GM18873 (cell line): Measurements from ENCODE around the gene ATP5MG.
"Not testable (repeated sequence)": the region's sequence is repeated elsewhere in the genome, so short reads cannot be mapped to it uniquely, and the experiment has no call there.

Experiments used
- ATAC-seq: cut with Tn5 transposase; IDR thresholded peaks from one replicate; pipeline ENCODE4 v1.9.1; 2021; ENCODE audit warnings: mild to moderate bottlenecking, moderate library complexity, moderate number of reproducible peaks; ENCODE audit not compliant: unreplicated experiment, low FRiP score

The ATP5MG gene

GRCh38 chr11:118406599-118407166, 5.3 kb downstream of the ATP5MG start:
- no peak for ATAC-seq

- ATAC-seq, result peak; percentile 65
Measured at GRCh38 chr11:118410055-118410745, 8.8 kb downstream of the ATP5MG start.

GRCh38 chr11:118411530-118411929, 10.1 kb downstream of the ATP5MG start:
- no peak for ATAC-seq

- no peak for ATAC-seq
Measured at GRCh38 chr11:118412921-118413320, 11.5 kb downstream of the ATP5MG start.

- no peak for ATAC-seq
Measured at GRCh38 chr11:118415062-118415738, 13.8 kb downstream of the ATP5MG start.

GRCh38 chr11:118415739-118416068, 14.3 kb downstream of the ATP5MG start:
- no peak for ATAC-seq

- not testable (repeated sequence) for ATAC-seq
Measured at GRCh38 chr11:118416900-118417299, 15.5 kb downstream of the ATP5MG start.

- ATAC-seq, result no peak
Measured at GRCh38 chr11:118417801-118418200, 16.4 kb downstream of the ATP5MG start.

- no peak for ATAC-seq
Measured at GRCh38 chr11:118418766-118419165, 17.4 kb downstream of the ATP5MG start.

GRCh38 chr11:118427707-118428106, 26.3 kb downstream of the ATP5MG start:
- no peak for ATAC-seq

- no peak for ATAC-seq
Measured at GRCh38 chr11:118430956-118431355, 29.6 kb downstream of the ATP5MG start.

- no peak for ATAC-seq
Measured at GRCh38 chr11:118434123-118434552, 32.7 kb downstream of the ATP5MG start.

GRCh38 chr11:118434553-118435289, 33.3 kb downstream of the ATP5MG start:
- no peak for ATAC-seq

- ATAC-seq, result peak; percentile 23
Measured at GRCh38 chr11:118435290-118435892, 34.0 kb downstream of the ATP5MG start.

- peak; percentile 47 for ATAC-seq
Measured at GRCh38 chr11:118435893-118436624, 34.7 kb downstream of the ATP5MG start, which contains the start of gene KMT2A. KMT2A (plus strand) TSS chr11:118436492; CDS start chr11:118436513, 21 bp downstream.

- peak; percentile 1 for ATAC-seq
Measured at GRCh38 chr11:118436639-118437207, 35.3 kb downstream of the ATP5MG start.

- ATAC-seq, result no peak
Measured at GRCh38 chr11:118437208-118438125, 36.1 kb downstream of the ATP5MG start.

GRCh38 chr11:118438314-118438931, 37.0 kb downstream of the ATP5MG start:
- ATAC-seq, result no peak
